ENCODE data around the gene NOL4L. TPM values are rescaled to one million over a fixed set of nuclear protein-coding genes. Genes with fewer than 3 reads are reported as not detected.

The NOL4L gene
- total RNA-seq, 2 experiments from 2014 or later: 21.8 to 22.1 TPM

DNA sequence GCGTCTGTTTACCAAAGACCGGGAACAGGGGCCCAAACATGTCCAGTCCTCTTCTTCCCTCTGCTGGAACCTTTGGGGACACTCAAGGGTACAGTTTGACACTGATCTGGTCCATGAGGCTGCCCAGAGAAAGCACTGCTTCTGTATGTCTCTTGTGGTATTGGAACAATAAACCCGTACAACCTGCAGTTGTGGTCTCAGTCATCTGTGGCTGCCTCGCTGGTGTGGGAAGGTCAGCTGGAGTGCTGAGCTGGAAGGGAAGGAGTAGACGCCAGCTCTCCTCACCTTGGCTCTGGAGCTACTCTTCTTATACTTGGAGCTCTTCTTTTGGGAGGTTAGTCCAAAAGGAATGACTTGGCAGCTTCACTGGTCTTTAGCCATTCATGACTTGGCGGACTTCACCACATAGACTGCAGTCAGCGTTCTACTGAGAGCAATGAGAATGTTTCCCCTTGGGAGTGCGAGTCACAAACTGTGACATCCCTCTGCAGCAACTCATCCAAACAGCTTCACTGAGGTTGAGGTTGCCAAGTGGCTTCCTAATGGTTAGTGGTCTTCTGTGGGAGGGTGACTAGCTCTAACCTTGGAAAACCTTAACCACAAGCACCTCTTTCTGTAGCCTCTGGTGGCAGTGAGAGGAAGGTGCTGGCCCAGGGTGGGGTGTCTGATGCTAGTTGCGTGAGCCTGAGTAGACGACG is 145.9 kb downstream of the NOL4L start:
- no peak overlapping the region for H3K4me3 Mint-ChIP-seq
- CTCF ChIA-PET: interaction anchor here (0.7 kb wide), 1 partner anchor 71 kb away, joined by 4 read pairs; no protein-coding TSS in a partner anchor

DNA sequence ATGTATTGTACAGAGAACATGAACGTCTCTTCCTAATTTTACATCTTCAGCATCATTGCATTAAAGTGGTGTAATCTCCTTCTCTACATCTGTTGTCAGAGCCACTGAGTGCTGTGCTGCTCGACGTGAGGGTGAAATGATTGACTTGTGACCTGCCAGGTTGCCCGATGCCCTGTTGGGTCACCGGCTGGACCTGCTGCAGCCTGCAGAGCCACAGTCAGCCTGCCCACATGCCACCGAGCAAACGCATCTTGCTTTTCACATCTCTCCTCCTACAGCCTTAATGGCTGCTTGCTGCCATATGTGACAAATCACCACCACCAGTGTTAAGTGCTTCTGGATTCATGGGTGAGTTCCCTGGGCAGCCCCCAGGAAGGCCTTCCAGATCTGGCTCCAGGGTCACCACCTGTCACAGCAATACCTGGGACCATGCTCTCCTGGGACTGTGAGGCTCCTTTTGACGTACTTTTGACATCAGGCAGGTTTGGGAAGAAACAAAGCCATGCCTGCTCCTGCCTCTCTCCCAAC is 146.7 kb downstream of the NOL4L start:
- ChIA-PET CTCF (no interaction called here), POLR2A (no interaction called here)
- intact Hi-C loops (cut with micrococcal nuclease): no loop called here
- Mint-ChIP-seq H3K9me3 (no peaks in the 10 kb centered on the region), H3K36me3 (peaks cover 40% of the 10 kb centered on the region), H3K27ac (no peak overlapping the region), H3K4me1 (ENCODE audit: low read depth) (peaks cover 19% of the 10 kb centered on the region), H3K27me3 (no peaks in the 10 kb centered on the region), H3K4me3 (no peak overlapping the region)
- DNase-seq: no peak

More for the DNA sequence above, 145.9 kb downstream of the NOL4L start:
- no peaks in the 10 kb centered on the region for H3K9me3 Mint-ChIP-seq
- POLR2A ChIA-PET: no interaction called here
- peak overlapping the region; percentile 49 for H3K27ac Mint-ChIP-seq
- H3K4me1 Mint-ChIP-seq (ENCODE audit: low read depth): peaks cover 23% of the 10 kb centered on the region
- H3K36me3 Mint-ChIP-seq: peaks cover 31% of the 10 kb centered on the region
- intact Hi-C loops (cut with micrococcal nuclease): no loop called here
- H3K27me3 Mint-ChIP-seq: no peaks in the 10 kb centered on the region
- DNase-seq: peak; percentile 47

DNA sequence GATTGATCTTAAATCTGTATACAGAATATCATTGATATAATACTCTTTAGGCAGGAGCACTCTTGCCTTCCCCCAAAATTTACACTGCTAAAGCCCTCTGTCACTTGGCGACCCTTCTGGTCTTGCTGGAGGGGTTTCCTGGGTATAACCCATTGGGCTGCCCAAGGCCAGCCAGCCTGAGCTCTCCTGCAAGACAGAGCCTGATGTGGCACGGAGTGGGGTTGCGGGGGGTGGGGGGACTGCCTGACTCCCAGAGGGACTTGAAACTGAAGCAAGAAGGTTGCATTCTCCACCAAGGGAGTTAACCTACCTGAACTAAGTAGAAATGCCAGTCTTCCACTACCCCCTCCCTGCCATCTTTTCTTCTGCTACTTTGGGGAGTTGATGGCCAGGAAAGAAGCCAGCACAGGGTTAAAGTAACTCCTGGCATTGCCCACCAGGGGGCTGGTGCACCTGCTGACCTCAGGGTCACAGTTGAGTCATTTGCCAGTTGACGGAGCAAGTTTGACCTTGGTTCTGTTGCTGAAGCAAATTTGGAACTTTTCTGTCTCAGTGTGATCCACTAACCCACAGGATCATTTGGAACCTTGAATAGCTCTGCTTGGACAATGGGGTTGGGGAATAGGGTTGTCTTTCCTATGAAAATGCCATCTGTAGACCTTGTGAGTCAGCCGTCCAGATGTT is 147.6 kb downstream of the NOL4L start:
- Mint-ChIP-seq H3K27ac (no peak overlapping the region), H3K36me3 (peaks cover 48% of the 10 kb centered on the region), H3K9me3 (no peaks in the 10 kb centered on the region), H3K4me3 (peak overlapping the region; percentile 5), H3K27me3 (no peaks in the 10 kb centered on the region), H3K4me1 (ENCODE audit: low read depth) (peaks cover 14% of the 10 kb centered on the region)
- ChIA-PET CTCF (interaction anchor here (1.2 kb wide), 1 partner anchor 17 kb away, joined by 3 read pairs; no protein-coding TSS in a partner anchor), POLR2A (interaction anchor here (0.8 kb wide), 1 partner anchor 25 kb away, joined by 3 read pairs; no protein-coding TSS in a partner anchor)
- intact Hi-C loops (cut with micrococcal nuclease): no loop called here
- peak; percentile 40 for DNase-seq

DNA sequence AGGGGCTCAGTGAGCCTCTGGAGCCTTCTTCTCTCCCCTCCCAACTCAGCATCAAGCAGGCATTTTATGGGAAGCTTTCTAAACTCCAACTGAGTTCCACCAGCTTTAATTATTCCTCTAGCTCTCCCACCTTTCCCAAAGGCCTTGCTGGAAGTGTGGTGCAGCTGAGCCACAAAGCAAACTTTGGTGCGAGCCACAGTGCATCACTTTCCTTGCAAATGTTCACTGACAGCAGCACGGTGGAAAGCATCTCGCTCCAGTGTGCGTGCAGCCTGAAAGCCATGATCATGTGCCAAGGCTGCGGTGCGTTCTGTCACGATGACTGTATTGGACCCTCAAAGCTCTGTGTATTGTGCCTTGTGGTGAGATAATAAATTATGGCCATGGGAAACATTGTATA is 148.2 kb downstream of the NOL4L start:
- Mint-ChIP-seq H3K36me3 (peaks cover 50% of the 10 kb centered on the region), H3K27me3 (no peaks in the 10 kb centered on the region), H3K27ac (no peak overlapping the region), H3K4me3 (no peak overlapping the region), H3K4me1 (ENCODE audit: low read depth) (peaks cover 12% of the 10 kb centered on the region), H3K9me3 (no peaks in the 10 kb centered on the region)
- ChIA-PET POLR2A (interaction anchor here (0.8 kb wide), 1 partner anchor 26 kb away, joined by 3 read pairs; no protein-coding TSS in a partner anchor), CTCF (interaction anchor here (1.2 kb wide), 1 partner anchor 17 kb away, joined by 3 read pairs; no protein-coding TSS in a partner anchor)
- no peak for DNase-seq
- intact Hi-C loops (cut with micrococcal nuclease): no loop called here

DNA sequence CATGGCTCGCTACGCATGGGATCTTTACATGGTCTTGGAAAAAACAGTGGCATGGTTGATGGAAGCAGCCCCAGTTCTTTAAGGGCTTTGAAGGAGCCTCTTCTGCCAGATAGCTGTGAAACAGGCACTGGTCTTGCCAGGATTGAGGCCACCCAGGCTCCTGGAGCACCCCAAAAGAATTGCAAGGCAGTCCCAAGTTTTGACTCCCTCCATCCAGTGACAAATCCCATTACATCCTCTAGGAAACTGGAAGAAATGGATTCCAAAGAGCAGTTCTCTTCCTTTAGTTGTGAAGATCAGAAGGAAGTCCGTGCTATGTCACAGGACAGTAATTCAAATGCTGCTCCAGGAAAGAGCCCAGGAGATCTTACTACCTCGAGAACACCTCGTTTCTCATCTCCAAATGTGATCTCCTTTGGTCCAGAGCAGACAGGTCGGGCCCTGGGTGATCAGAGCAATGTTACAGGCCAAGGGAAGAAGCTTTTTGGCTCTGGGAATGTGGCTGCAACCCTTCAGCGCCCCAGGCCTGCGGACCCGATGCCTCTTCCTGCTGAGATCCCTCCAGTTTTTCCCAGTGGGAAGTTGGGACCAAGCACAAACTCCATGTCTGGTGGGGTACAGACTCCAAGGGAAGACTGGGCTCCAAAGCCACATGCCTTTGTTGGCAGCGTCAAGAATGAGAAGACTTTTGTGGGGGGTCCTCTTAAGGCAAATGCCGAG is 148.8 kb downstream of the NOL4L start:
- Mint-ChIP-seq H3K4me1 (ENCODE audit: low read depth) (peaks cover 12% of the 10 kb centered on the region), H3K27me3 (no peaks in the 10 kb centered on the region), H3K27ac (no peak overlapping the region), H3K4me3 (no peak overlapping the region), H3K9me3 (no peaks in the 10 kb centered on the region), H3K36me3 (peaks cover 57% of the 10 kb centered on the region)
- no peak for DNase-seq
- ChIA-PET POLR2A (no interaction called here), CTCF (interaction anchor here (1.2 kb wide), 1 partner anchor 16 kb away, joined by 3 read pairs; no protein-coding TSS in a partner anchor)
- intact Hi-C loops (cut with micrococcal nuclease): no loop called here

DNA sequence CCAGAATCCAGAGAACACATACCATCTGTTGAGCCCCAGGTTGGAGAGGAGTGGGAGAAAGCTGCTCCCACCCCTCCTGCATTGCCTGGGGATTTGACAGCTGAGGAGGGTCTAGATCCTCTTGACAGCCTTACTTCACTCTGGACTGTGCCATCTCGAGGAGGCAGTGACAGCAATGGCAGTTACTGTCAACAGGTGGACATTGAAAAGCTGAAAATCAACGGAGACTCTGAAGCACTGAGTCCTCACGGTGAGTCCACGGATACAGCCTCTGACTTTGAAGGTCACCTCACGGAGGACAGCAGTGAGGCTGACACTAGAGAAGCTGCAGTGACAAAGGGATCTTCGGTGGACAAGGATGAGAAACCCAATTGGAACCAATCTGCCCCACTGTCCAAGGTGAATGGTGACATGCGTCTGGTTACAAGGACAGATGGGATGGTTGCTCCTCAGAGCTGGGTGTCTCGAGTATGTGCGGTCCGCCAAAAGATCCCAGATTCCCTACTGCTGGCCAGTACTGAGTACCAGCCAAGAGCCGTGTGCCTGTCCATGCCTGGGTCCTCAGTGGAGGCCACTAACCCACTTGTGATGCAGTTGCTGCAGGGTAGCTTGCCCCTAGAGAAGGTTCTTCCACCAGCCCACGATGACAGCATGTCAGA is 149.6 kb downstream of the NOL4L start:
- POLR2A ChIA-PET: no interaction called here
- peaks cover 12% of the 10 kb centered on the region for H3K4me1 Mint-ChIP-seq (ENCODE audit: low read depth)
- H3K4me3 Mint-ChIP-seq: no peak overlapping the region

DNA sequence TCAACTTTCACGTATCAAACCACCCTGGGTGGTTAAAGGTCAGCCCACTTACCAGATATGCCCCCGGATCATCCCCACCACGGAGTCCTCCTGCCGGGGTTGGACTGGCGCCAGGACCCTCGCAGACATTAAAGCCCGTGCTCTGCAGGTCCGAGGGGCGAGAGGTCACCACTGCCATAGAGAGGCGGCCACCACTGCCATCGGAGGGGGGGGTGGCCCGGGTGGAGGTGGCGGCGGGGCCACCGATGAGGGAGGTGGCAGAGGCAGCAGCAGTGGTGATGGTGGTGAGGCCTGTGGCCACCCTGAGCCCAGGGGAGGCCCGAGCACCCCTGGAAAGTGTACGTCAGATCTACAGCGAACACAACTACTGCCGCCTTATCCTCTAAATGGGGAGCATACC is 150.7 kb downstream of the NOL4L start:
- no peak for DNase-seq
- ChIA-PET POLR2A (no interaction called here), CTCF (no interaction called here)
- H3K27me3 Mint-ChIP-seq: no peaks in the 10 kb centered on the region
- H3K27ac Mint-ChIP-seq: peak overlapping the region; percentile 38
- no peaks in the 10 kb centered on the region for H3K9me3 Mint-ChIP-seq
- H3K4me3 Mint-ChIP-seq: no peak overlapping the region
- H3K36me3 Mint-ChIP-seq: peaks cover 61% of the 10 kb centered on the region
- peaks cover 12% of the 10 kb centered on the region for H3K4me1 Mint-ChIP-seq (ENCODE audit: low read depth)
- intact Hi-C loops (cut with micrococcal nuclease): no loop called here

More for the DNA sequence above, 149.6 kb downstream of the NOL4L start:
- Mint-ChIP-seq H3K27me3 (no peaks in the 10 kb centered on the region), H3K27ac (no peak overlapping the region), H3K9me3 (no peaks in the 10 kb centered on the region), H3K36me3 (peaks cover 61% of the 10 kb centered on the region)
- intact Hi-C loops (cut with micrococcal nuclease): no loop called here
- no peak for DNase-seq
- CTCF ChIA-PET: no interaction called here

DNA sequence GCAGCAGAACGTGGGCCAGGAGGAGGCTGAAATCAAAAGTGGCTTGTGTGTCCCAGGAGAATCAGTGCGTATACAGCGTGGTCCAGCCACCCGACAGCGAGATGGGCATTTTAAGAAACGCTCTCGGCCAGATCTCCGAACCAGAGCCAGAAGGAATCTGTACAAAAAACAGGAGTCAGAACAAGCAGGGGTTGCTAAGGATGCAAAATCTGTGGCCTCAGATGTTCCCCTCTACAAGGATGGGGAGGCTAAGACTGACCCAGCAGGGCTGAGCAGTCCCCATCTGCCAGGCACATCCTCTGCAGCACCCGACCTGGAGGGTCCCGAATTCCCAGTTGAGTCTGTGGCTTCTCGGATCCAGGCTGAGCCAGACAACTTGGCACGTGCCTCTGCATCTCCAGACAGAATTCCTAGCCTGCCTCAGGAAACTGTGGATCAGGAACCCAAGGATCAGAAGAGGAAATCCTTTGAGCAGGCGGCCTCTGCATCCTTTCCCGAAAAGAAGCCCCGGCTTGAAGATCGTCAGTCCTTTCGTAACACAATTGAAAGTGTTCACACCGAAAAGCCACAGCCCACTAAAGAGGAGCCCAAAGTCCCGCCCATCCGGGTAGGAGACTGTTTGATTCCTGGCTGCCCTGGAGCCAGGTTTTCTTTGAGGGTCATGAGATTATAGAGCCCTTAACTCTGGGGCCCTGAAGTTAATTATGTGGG is 151.7 kb downstream of the NOL4L start:
- H3K27ac Mint-ChIP-seq: no peak overlapping the region
- ChIA-PET CTCF (no interaction called here), POLR2A (no interaction called here)
- peaks cover 63% of the 10 kb centered on the region for H3K36me3 Mint-ChIP-seq
- no peaks in the 10 kb centered on the region for H3K27me3 Mint-ChIP-seq
- peaks cover 2% of the 10 kb centered on the region for H3K4me1 Mint-ChIP-seq (ENCODE audit: low read depth)
- DNase-seq: no peak
- H3K4me3 Mint-ChIP-seq: no peak overlapping the region
- intact Hi-C loops (cut with micrococcal nuclease): no loop called here
- H3K9me3 Mint-ChIP-seq: no peaks in the 10 kb centered on the region

DNA sequence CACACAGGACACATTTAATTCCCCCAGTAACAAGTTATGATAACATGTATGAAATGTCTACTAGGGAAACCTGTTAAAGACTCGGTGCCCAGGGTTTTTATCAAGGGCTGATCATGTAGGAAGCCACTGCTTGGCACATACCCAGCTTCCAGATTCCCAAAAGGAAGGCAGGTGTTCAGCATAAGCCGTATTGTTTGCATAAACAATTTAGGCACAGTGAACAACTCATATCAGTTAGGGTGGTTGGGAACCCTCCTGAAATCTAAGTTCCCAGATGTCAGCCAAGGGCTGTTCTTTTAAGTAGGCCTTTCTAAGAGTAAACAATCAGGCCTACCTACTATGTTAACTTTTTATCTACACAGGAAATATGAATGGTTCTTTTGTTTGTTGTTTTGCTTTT is 152.9 kb downstream of the NOL4L start:
- no peaks in the 10 kb centered on the region for H3K27me3 Mint-ChIP-seq
- peaks cover 67% of the 10 kb centered on the region for H3K36me3 Mint-ChIP-seq
- ChIA-PET CTCF (no interaction called here), POLR2A (no interaction called here)
- intact Hi-C loops (cut with micrococcal nuclease): no loop called here
- H3K4me1 Mint-ChIP-seq (ENCODE audit: low read depth): no peaks in the 10 kb centered on the region
- DNase-seq: no peak
- H3K9me3 Mint-ChIP-seq: no peaks in the 10 kb centered on the region
- no peak overlapping the region for H3K4me3 Mint-ChIP-seq
- peak overlapping the region; percentile 3 for H3K27ac Mint-ChIP-seq

DNA sequence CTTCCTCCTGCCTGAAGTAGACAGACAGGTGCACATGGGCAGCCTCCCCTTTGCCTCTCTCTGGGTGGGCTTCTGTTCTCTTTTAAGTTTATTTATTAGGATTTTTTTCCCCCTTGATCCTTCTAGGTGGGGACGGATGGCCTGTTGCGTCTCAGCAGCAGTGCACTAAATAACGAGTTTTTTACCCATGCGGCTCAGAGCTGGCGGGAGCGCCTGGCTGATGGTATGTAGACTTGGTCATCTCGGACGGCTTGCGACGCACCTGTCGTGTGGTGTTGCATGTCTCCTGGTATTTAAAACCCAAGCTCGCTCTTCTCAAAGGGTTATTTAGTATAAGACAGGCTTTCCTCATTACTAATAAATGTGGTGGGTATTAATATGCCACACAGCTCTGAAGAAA is 153.7 kb downstream of the NOL4L start:
- intact Hi-C loops (cut with micrococcal nuclease): no loop called here
- Mint-ChIP-seq H3K27ac (no peak overlapping the region), H3K9me3 (no peaks in the 10 kb centered on the region), H3K36me3 (peaks cover 63% of the 10 kb centered on the region), H3K27me3 (no peaks in the 10 kb centered on the region), H3K4me1 (ENCODE audit: low read depth) (no peaks in the 10 kb centered on the region), H3K4me3 (no peak overlapping the region)
- POLR2A ChIA-PET: no interaction called here
- CTCF ChIA-PET: no interaction called here
- no peak for DNase-seq

DNA sequence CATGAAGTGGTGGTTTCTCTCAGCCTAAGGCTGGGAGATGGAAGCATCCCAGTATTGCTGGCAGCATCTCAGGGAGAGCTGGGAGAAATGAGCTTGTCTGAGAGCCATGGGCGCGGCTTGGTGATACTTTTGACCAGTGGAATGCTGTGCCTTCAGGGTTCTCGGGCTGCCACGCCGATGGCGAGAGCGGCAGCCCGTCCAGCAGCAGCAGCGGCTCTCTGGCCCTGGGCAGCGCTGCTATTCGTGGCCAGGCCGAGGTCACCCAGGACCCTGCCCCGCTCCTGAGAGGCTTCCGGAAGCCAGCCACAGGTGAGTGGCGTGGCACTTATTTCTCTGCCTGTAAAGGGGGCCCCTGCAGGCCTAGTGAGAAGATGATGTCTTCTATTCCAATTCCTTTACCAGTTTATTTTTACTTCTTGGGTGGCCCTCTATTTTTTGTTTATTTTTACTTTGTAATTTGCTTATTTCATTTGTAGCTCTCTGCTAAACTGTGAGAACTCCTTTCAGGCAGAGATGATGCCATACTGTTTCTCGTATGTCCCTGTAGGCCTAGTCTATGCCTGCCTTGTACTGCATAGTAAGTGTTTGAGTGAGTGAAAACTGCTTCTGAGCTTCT is 155.3 kb downstream of the NOL4L start:
- H3K4me3 Mint-ChIP-seq: no peak overlapping the region
- peaks cover 62% of the 10 kb centered on the region for H3K36me3 Mint-ChIP-seq
- H3K27me3 Mint-ChIP-seq: no peaks in the 10 kb centered on the region
- H3K27ac Mint-ChIP-seq: no peak overlapping the region
- H3K4me1 Mint-ChIP-seq (ENCODE audit: low read depth): peaks cover 5% of the 10 kb centered on the region
- no peak for DNase-seq
- intact Hi-C loops (cut with micrococcal nuclease): no loop called here
- ChIA-PET CTCF (no interaction called here), POLR2A (no interaction called here)
- no peaks in the 10 kb centered on the region for H3K9me3 Mint-ChIP-seq

Measured in activated CD4-positive, alpha-beta memory T cell treated with anti-CD3 and anti-CD28 coated beads for 36 hours (primary cell).